ENCODE results near the gene PIMREG. TPM values are rescaled to one million over a fixed set of nuclear protein-coding genes. Genes with fewer than 3 reads are reported as not detected.

Gene PIMREG
- total RNA-seq, 1 experiment from 2014 or later = 41.2 TPM

- Histone ChIP-seq H3K4me1 (ENCODE audit: control insufficient read depth, insufficient read depth, low read length) (peaks cover 3% of the 10 kb centered on the region; the same call in 1 of the 2 replicates), H3K27me3 (ENCODE audit: control insufficient read depth, insufficient read depth, low read length) (no peaks in the 10 kb centered on the region; the same call in 1 of the 2 replicates), H3K36me3 (ENCODE audit: control insufficient read depth, insufficient read depth, low read length) (no peaks in the 10 kb centered on the region), H3K4me3 (ENCODE audit: low read depth in 2 of 2, low read length in 2 of 2) (no peak overlapping the region), H3K9me3 (ENCODE audit: control insufficient read depth, insufficient read depth, low read depth, low read length) (no peaks in the 10 kb centered on the region), H3K27ac (ENCODE audit: low read length) (no peak overlapping the region)
- no TSS peak for BruUV-seq (replicated peaks)
- ATAC-seq (peak; percentile 52; the same call in 1 of the 2 replicates), DNase-seq (ENCODE audit: low read depth, low spot score) (no peak)
- intact Hi-C loops (cut with micrococcal nuclease; ENCODE audit: unreplicated experiment) (no loop called here), in situ Hi-C loops (cut with HindIII; ENCODE audit: low pct_unique_long_range_greater_than_20kb, low sequenced_read_pairs) (no loop called here)
- TF ChIP-seq TCF7L2 (IDR thresholded peaks at IDR 0.05; ENCODE audit: low read depth, low read length) = no peak
- TF ChIP-seq POLR2AphosphoS5 (IDR thresholded peaks at IDR 0.05; ENCODE audit: low read depth, low read length) = no peak
- no peak for TF ChIP-seq SIN3A (IDR thresholded peaks at IDR 0.05; ENCODE audit: borderline replicate concordance, insufficient read depth, low read depth, low read length)
- TF ChIP-seq, protein P1, sequence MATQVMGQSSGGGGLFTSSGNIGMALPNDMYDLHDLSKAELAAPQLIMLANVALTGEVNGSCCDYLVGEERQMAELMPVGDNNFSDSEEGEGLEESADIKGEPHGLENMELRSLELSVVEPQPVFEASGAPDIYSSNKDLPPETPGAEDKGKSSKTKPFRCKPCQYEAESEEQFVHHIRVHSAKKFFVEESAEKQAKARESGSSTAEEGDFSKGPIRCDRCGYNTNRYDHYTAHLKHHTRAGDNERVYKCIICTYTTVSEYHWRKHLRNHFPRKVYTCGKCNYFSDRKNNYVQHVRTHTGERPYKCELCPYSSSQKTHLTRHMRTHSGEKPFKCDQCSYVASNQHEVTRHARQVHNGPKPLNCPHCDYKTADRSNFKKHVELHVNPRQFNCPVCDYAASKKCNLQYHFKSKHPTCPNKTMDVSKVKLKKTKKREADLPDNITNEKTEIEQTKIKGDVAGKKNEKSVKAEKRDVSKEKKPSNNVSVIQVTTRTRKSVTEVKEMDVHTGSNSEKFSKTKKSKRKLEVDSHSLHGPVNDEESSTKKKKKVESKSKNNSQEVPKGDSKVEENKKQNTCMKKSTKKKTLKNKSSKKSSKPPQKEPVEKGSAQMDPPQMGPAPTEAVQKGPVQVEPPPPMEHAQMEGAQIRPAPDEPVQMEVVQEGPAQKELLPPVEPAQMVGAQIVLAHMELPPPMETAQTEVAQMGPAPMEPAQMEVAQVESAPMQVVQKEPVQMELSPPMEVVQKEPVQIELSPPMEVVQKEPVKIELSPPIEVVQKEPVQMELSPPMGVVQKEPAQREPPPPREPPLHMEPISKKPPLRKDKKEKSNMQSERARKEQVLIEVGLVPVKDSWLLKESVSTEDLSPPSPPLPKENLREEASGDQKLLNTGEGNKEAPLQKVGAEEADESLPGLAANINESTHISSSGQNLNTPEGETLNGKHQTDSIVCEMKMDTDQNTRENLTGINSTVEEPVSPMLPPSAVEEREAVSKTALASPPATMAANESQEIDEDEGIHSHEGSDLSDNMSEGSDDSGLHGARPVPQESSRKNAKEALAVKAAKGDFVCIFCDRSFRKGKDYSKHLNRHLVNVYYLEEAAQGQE (IDR thresholded peaks at IDR 0.05; ENCODE audit: insufficient read depth in 1 of 2, low read depth in 2 of 2, low read length in 1 of 2) = no peak
- no peak for TF ChIP-seq CTCF (IDR thresholded peaks at IDR 0.05)
- ChIA-PET CTCF (interaction anchor here (0.6 kb wide), 1 partner anchor 42 kb away, joined by 3 read pairs; no protein-coding TSS in a partner anchor), POLR2A (no interaction called here)
These were observed 27.5 kb downstream of the PIMREG start for GRCh38 chr17:6471531-6472465.

DNA sequence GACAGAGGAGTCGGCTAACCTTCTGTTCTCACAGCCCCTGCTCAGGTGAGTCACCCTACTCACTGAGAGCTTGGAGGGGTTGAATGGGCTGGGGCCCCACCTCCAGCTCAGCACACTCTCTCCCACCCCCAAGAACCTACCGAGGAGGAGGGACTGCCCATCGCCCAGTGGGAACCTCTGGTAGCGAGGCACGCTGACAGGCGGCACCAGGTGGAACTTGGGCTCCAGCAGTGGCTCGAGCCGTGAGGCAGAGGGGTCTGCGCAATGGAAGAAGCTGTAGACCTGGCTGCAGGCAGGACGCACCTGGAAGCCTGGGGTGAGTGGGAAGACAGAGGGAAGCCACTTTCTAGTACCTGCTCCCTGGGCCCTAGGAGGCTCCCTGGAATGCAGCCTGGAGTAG lies 28.3 kb downstream of the PIMREG start:
- BruUV-seq (replicated peaks) = no TSS peak
- Histone ChIP-seq H3K27me3 (ENCODE audit: control insufficient read depth, insufficient read depth, low read length) (no peaks in the 10 kb centered on the region; the same call in 1 of the 2 replicates), H3K9me3 (ENCODE audit: control insufficient read depth, insufficient read depth, low read depth, low read length) (no peaks in the 10 kb centered on the region), H3K4me1 (ENCODE audit: control insufficient read depth, insufficient read depth, low read length) (peaks cover 3% of the 10 kb centered on the region; the same call in 1 of the 2 replicates), H3K4me3 (ENCODE audit: low read depth in 2 of 2, low read length in 2 of 2) (no peak overlapping the region), H3K36me3 (ENCODE audit: control insufficient read depth, insufficient read depth, low read length) (no peaks in the 10 kb centered on the region), H3K27ac (ENCODE audit: low read length) (no peak overlapping the region)
- DNase-seq (ENCODE audit: low read depth, low spot score) (no peak), ATAC-seq (peak; percentile 24; the same call in 1 of the 2 replicates)
- intact Hi-C loops (cut with micrococcal nuclease; ENCODE audit: unreplicated experiment) = no loop called here
- ChIA-PET CTCF (interaction anchor here (0.6 to 1.3 kb wide), 3 partner anchors 10 to 176 kb away, joined by 3 to 12 read pairs (median 4); no protein-coding TSS in a partner anchor), POLR2A (no interaction called here)
- in situ Hi-C loops (cut with HindIII; ENCODE audit: low pct_unique_long_range_greater_than_20kb, low sequenced_read_pairs) = no loop called here
- TF ChIP-seq, protein P1 (IDR thresholded peaks at IDR 0.05; ENCODE audit: insufficient read depth in 1 of 2, low read depth in 2 of 2, low read length in 1 of 2) = no peak
- TF ChIP-seq SIN3A (IDR thresholded peaks at IDR 0.05; ENCODE audit: borderline replicate concordance, insufficient read depth, low read depth, low read length) = no peak
- TF ChIP-seq POLR2AphosphoS5 (IDR thresholded peaks at IDR 0.05; ENCODE audit: low read depth, low read length) = no peak
- no peak for TF ChIP-seq TCF7L2 (IDR thresholded peaks at IDR 0.05; ENCODE audit: low read depth, low read length)
- no peak for TF ChIP-seq CTCF (IDR thresholded peaks at IDR 0.05)
